ENCODE results near the gene SLMAP. TPM values are rescaled to one million over a fixed set of nuclear protein-coding genes. Genes with fewer than 3 reads are reported as not detected.

Gene SLMAP
- total RNA-seq, 5 donors from 2014 or later (not counting 1 experiment from before 2014, with no cell fraction given), result 57.4 to 78.8 (median 72.3) TPM

DNA sequence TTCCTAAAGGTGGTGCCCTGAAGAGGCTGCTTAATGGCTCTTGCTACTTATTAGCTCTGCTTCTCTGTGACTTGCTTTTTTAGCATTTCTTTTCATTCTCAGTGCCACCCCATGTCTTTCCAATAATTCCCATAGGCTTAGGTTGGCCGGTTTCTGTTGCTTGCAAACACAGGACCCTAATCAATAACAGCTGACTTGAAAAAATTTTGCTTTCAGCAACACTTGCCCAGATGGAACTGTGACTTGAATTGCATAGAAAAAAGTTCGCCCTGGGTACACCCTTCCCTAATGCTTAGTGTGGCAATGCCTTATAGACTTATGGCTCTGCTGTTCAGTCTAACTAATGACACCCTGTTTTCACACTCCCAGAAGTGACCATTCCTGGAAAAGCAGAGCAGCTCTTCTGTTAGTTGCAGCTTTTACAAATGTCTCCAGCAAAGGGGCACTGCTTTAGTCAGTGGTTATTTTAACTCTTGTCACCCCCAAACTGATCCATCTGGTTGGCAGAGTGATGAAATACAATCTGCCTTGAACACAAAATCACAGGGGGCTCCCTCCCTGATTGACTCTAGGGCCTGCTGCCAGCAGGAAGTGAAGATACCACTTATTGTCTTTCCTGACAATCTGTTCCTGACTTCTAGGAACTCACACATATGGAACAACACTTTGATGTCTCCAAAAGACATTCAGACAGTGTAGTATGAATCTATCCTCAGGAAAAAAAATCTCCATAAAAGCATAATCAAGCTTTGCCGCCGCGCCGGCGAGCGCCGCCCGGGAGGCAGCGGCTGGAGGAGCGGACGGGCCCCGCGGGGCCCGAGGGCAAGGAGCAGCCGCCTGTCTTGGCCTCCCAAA is 9.7 kb upstream of the SLMAP start:
- ChIA-PET CTCF (no interaction called here), POLR2A (interaction anchor here (0.5 to 0.6 kb wide), 3 partner anchors 22 to 226 kb away, joined by 3 to 6 read pairs (median 5); no protein-coding TSS in a partner anchor)
- H3K27ac Mint-ChIP-seq, result no peak overlapping the region
- no peak overlapping the region for H3K4me3 ChIP-seq (ENCODE audit: control insufficient read depth in 1 of 2, extremely low read depth in 1 of 2, low read length in 1 of 2)
- no peaks in the 10 kb centered on the region for H3K9me3 Mint-ChIP-seq
- DNase-seq, result no peak
- H3K4me1 Mint-ChIP-seq, result no peaks in the 10 kb centered on the region
- H3K27ac ChIP-seq (ENCODE audit: low read length), result no peak overlapping the region
- no peaks in the 10 kb centered on the region for H3K27me3 ChIP-seq (replicated peaks in 1 of 2; ENCODE audit: control insufficient read depth in 2 of 2, extremely low read depth in 1 of 2, insufficient read depth in 2 of 2, low read length in 1 of 2)
- no peaks in the 10 kb centered on the region for H3K27me3 Mint-ChIP-seq
- H3K36me3 ChIP-seq (ENCODE audit: control insufficient read depth in 2 of 2, extremely low read depth in 1 of 2, insufficient read depth in 1 of 2, low read length in 1 of 2), result no peaks in the 10 kb centered on the region
- H3K9me3 ChIP-seq, result no peaks in the 10 kb centered on the region
- no peaks in the 10 kb centered on the region for H3K4me1 ChIP-seq (ENCODE audit: control insufficient read depth in 1 of 2, extremely low read depth in 1 of 2, insufficient read depth in 2 of 2, low read length in 2 of 2)
- H3K4me3 Mint-ChIP-seq, result no peak overlapping the region
- H3K36me3 Mint-ChIP-seq, result no peaks in the 10 kb centered on the region
- no peak for ATAC-seq (replicated peaks in 1 of 4)
- WGBS (ENCODE audit: insufficient coverage), result 100% methylated on average over 1 of the region's 17 CpGs

DNA sequence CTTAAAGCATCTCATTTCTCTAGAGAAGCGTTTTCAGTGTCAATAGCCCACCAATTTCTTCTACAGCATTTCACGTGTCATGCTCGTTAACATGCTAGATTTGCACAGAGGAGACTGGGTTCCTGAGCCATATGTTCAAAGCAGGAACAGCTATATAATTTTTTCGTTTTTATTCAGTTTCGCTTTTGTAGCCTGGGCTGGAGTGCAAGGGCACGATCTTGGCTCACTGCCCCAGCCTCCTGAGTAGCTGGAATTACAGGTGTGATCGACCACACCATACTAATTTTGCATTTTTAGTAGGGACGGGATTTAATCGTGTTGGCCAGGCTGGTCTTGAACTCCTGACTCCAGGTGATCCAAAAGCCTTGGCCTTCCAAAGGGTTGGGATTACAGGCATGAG is 6.6 kb upstream of the SLMAP start:
- no peaks in the 10 kb centered on the region for H3K27me3 Mint-ChIP-seq
- H3K4me1 Mint-ChIP-seq, result no peaks in the 10 kb centered on the region

DNA sequence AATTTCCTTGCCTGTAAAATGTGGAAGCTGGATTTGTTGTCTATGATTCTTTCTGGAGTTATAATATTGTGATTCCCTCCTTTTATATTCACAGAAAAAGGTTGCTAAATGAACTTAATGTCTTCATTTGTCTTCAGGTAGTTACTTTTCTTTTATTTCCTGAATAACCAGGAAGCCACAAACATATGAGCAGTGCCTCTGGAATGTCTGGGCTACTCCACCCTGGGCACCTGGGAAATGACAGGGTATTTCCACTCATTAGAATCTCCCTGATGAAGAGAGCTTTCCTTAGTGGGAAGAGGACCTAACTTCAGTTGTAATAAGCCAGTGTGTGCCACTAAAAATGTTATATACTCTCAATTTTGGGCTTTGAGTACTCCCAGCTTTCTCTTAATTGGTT is 3.8 kb upstream of the SLMAP start:
- peaks cover 8 to 11% (median 9%) of the 10 kb centered on the region in 3 donors for H3K4me1 Mint-ChIP-seq
- H3K27ac Mint-ChIP-seq, result no peak overlapping the region
- H3K4me3 Mint-ChIP-seq, result no peak overlapping the region
- no peak overlapping the region for H3K4me3 ChIP-seq (ENCODE audit: control insufficient read depth in 1 of 2, extremely low read depth in 1 of 2, low read length in 1 of 2)
- no peaks in the 10 kb centered on the region for H3K9me3 ChIP-seq
- H3K27me3 ChIP-seq (replicated peaks in 1 of 2; ENCODE audit: control insufficient read depth in 2 of 2, extremely low read depth in 1 of 2, insufficient read depth in 2 of 2, low read length in 1 of 2), result peaks cover 0 to 3% of the 10 kb centered on the region in 2 experiments
- ChIA-PET POLR2A (no interaction called here), CTCF (interaction anchor here in 1 of 2 donors (0.5 kb wide), 1 partner anchor 97 kb away, joined by 4 read pairs; no protein-coding TSS in a partner anchor)
- H3K9me3 Mint-ChIP-seq, result no peaks in the 10 kb centered on the region
- DNase-seq, result no peak
- H3K27me3 Mint-ChIP-seq, result no peaks in the 10 kb centered on the region
- peaks cover 2 to 7% of the 10 kb centered on the region in 2 experiments for H3K4me1 ChIP-seq (ENCODE audit: control insufficient read depth in 1 of 2, extremely low read depth in 1 of 2, insufficient read depth in 2 of 2, low read length in 2 of 2)
- peaks cover 7% of the 10 kb centered on the region for H3K36me3 Mint-ChIP-seq
- no peak for ATAC-seq (replicated peaks in 1 of 4)
- no peaks in the 10 kb centered on the region for H3K36me3 ChIP-seq (ENCODE audit: control insufficient read depth in 2 of 2, extremely low read depth in 1 of 2, insufficient read depth in 1 of 2, low read length in 1 of 2)
- H3K27ac ChIP-seq (ENCODE audit: low read length), result no peak overlapping the region

More for the DNA sequence above, 6.6 kb upstream of the SLMAP start:
- ChIA-PET CTCF (no interaction called here), POLR2A (interaction anchor here in 1 of 2 donors (0.6 kb wide), 1 partner anchor 456 kb away, joined by 6 read pairs; no protein-coding TSS in a partner anchor)
- Mint-ChIP-seq H3K36me3 (no peaks in the 10 kb centered on the region), H3K27ac (no peak overlapping the region), H3K4me3 (no peak overlapping the region), H3K9me3 (no peaks in the 10 kb centered on the region)
- Histone ChIP-seq H3K27ac (ENCODE audit: low read length) (no peak overlapping the region), H3K27me3 (replicated peaks in 1 of 2; ENCODE audit: control insufficient read depth in 2 of 2, extremely low read depth in 1 of 2, insufficient read depth in 2 of 2, low read length in 1 of 2) (peaks cover 0 to 3% of the 10 kb centered on the region in 2 experiments), H3K36me3 (ENCODE audit: control insufficient read depth in 2 of 2, extremely low read depth in 1 of 2, insufficient read depth in 1 of 2, low read length in 1 of 2) (no peaks in the 10 kb centered on the region), H3K9me3 (no peaks in the 10 kb centered on the region), H3K4me1 (ENCODE audit: control insufficient read depth in 1 of 2, extremely low read depth in 1 of 2, insufficient read depth in 2 of 2, low read length in 2 of 2) (no peaks in the 10 kb centered on the region), H3K4me3 (ENCODE audit: control insufficient read depth in 1 of 2, extremely low read depth in 1 of 2, low read length in 1 of 2) (no peak overlapping the region)
- DNase-seq (no peak), ATAC-seq (replicated peaks in 1 of 4) (no peak)
- 89% methylated on average over 7 of the region's 9 CpGs for WGBS (ENCODE audit: insufficient coverage)

DNA sequence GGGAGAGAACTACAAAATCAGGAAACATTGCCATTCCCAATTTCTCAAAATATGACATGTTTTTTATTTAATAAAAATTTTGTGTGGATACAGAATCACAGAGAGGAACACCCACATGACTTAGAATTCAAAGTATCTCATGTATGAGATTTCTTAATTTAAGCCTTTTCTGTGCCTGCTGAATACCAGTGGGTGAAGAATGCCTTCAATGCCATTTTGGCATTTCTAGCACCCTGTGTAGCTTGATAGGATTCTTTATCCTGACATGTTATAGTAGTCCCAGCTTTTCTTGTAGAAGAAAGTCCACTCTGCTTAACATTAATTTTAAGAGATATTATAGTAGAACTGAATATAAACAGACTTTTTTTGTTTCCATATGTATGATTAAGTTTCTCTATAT is 3.1 kb upstream of the SLMAP start:
- peaks cover 0 to 3% of the 10 kb centered on the region in 2 experiments for H3K27me3 ChIP-seq (replicated peaks in 1 of 2; ENCODE audit: control insufficient read depth in 2 of 2, extremely low read depth in 1 of 2, insufficient read depth in 2 of 2, low read length in 1 of 2)
- no peaks in the 10 kb centered on the region for H3K9me3 ChIP-seq
- ATAC-seq (replicated peaks in 1 of 4), result no peak
- Mint-ChIP-seq H3K4me3 (no peak overlapping the region), H3K9me3 (no peaks in the 10 kb centered on the region), H3K27me3 (no peaks in the 10 kb centered on the region), H3K27ac (no peak overlapping the region), H3K4me1 (peaks cover 15 to 18% (median 16%) of the 10 kb centered on the region in 3 donors), H3K36me3 (peaks cover 8% of the 10 kb centered on the region)
- no peaks in the 10 kb centered on the region for H3K36me3 ChIP-seq (ENCODE audit: control insufficient read depth in 2 of 2, extremely low read depth in 1 of 2, insufficient read depth in 1 of 2, low read length in 1 of 2)
- no peak overlapping the region for H3K4me3 ChIP-seq (ENCODE audit: control insufficient read depth in 1 of 2, extremely low read depth in 1 of 2, low read length in 1 of 2)
- H3K4me1 ChIP-seq (ENCODE audit: control insufficient read depth in 1 of 2, extremely low read depth in 1 of 2, insufficient read depth in 2 of 2, low read length in 2 of 2), result peaks cover 9 to 14% of the 10 kb centered on the region in 2 experiments
- POLR2A ChIA-PET, result no interaction called here
- H3K27ac ChIP-seq (ENCODE audit: low read length), result no peak overlapping the region
- CTCF ChIA-PET, result interaction anchor here in 1 of 2 donors (0.5 kb wide), 1 partner anchor 98 kb away, joined by 4 read pairs; no protein-coding TSS in a partner anchor
- no peak for DNase-seq

DNA sequence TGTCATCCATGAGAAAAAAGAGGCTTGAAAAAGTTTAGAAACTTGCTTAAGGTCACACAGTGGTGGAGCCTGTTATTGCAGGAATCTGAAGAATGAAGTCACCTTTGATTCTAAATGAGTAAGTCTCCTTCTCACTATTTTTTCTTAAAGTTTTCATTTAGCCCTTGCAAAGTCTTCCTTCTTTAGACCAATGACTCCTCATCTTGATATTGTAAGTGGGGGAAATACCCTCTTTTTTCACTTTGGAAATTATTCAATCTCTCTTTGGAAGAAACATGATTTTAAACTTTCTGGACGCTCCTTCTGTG is 787 bp upstream of the SLMAP start:
- Histone ChIP-seq H3K9me3 (no peaks in the 10 kb centered on the region), H3K4me3 (ENCODE audit: control insufficient read depth in 1 of 2, extremely low read depth in 1 of 2, low read length in 1 of 2) (peak overlapping the region; percentile 87 to 94), H3K27me3 (replicated peaks in 1 of 2; ENCODE audit: control insufficient read depth in 2 of 2, extremely low read depth in 1 of 2, insufficient read depth in 2 of 2, low read length in 1 of 2) (peaks cover 0 to 3% of the 10 kb centered on the region in 2 experiments), H3K36me3 (ENCODE audit: control insufficient read depth in 2 of 2, extremely low read depth in 1 of 2, insufficient read depth in 1 of 2, low read length in 1 of 2) (peaks cover 0 to 5% of the 10 kb centered on the region in 2 donors), H3K27ac (ENCODE audit: low read length) (peak overlapping the region; percentile 75), H3K4me1 (ENCODE audit: control insufficient read depth in 1 of 2, extremely low read depth in 1 of 2, insufficient read depth in 2 of 2, low read length in 2 of 2) (peaks cover 18 to 24% of the 10 kb centered on the region in 2 experiments)
- Mint-ChIP-seq H3K27ac (peak overlapping the region; percentile 88 to 93), H3K9me3 (no peaks in the 10 kb centered on the region), H3K27me3 (no peaks in the 10 kb centered on the region), H3K4me3 (peak overlapping the region; percentile 94 to 98 (median 95)), H3K4me1 (peaks cover 38 to 40% (median 39%) of the 10 kb centered on the region in 3 donors), H3K36me3 (peaks cover 8% of the 10 kb centered on the region)
- ChIA-PET POLR2A (interaction anchor here (0.6 to 1.6 kb wide), 9 partner anchors 31 to 200 kb away, joined by 3 to 10 read pairs (median 5); partner anchors contain the start of genes ARF4 (in 1 of the 2) and PDE12 (in 1 of the 2)), CTCF (interaction anchor here (0.7 to 1.4 kb wide), 6 partner anchors 13 to 967 kb away, joined by 3 to 6 read pairs (median 3); partner anchors contain the start of genes HTD2 (in 1 of the 2) and RPP14 (in 1 of the 2))
- ATAC-seq (replicated peaks in 1 of 4) (no peak), DNase-seq (peak in 5 of 35 experiments; percentile 4 to 53 (median 9))
- no CpG with 5 or more reads among the region's 1 CpG for WGBS (ENCODE audit: insufficient coverage)

DNA sequence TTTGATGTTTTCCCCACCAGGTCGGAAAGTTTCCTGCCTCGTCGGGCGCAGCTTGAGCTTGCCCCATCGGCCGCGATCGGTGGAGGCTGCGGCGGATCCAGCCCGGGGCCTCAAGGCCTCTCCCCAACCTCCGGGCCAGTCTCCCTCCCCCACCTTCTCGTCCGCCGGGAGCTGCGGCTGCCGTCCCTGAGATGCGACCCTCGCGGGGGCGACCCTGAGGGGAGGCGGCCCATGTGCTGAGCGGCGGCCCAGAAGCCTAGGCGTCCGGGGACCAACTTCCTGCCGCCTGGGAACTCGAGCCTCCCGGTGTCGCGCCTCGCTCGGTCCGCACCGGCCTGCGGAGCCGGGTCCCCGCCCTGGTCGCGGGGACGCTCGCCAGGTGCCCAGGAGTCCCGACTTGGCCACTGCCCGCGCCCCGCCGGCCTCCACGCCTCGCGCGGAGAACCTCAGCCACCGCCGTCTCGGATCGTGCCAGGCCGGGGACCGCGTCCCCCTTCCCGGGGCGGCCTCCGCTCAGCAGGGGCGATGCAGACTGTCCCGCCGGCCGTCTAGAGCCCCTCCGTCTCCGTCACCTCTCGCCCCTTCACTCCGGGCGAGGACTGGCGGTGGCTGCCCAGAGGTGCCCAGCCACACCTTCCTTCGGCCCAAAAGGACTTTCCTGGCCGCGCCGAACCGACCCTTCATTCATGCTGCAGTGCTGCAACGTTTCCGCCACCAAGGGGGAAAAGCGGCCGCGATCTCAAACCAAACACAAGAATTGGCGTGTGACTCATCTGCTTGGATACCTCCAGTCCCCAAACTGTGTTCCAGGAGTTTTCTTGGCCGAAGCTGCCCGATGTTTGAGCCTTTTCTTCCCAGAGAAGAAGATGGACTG is 656 bp downstream of the SLMAP start:
- peaks cover 8% of the 10 kb centered on the region for H3K36me3 Mint-ChIP-seq
- H3K27me3 Mint-ChIP-seq, result no peaks in the 10 kb centered on the region
- H3K4me3 Mint-ChIP-seq, result peak overlapping the region; percentile 94 to 98 (median 95)
- Histone ChIP-seq H3K27ac (ENCODE audit: low read length) (peak overlapping the region; percentile 75), H3K4me3 (ENCODE audit: control insufficient read depth in 1 of 2, extremely low read depth in 1 of 2, low read length in 1 of 2) (peak overlapping the region; percentile 87 to 94), H3K9me3 (no peaks in the 10 kb centered on the region), H3K4me1 (ENCODE audit: control insufficient read depth in 1 of 2, extremely low read depth in 1 of 2, insufficient read depth in 2 of 2, low read length in 2 of 2) (peaks cover 18 to 34% of the 10 kb centered on the region in 2 experiments), H3K27me3 (replicated peaks in 1 of 2; ENCODE audit: control insufficient read depth in 2 of 2, extremely low read depth in 1 of 2, insufficient read depth in 2 of 2, low read length in 1 of 2) (peaks cover 0 to under 1% of the 10 kb centered on the region in 2 experiments), H3K36me3 (ENCODE audit: control insufficient read depth in 2 of 2, extremely low read depth in 1 of 2, insufficient read depth in 1 of 2, low read length in 1 of 2) (peaks cover 0 to 8% of the 10 kb centered on the region in 2 donors)
- ChIA-PET POLR2A (interaction anchor here (0.7 to 1.6 kb wide), 7 partner anchors 64 to 201 kb away, joined by 3 to 6 read pairs (median 5); partner anchors contain the start of genes ARF4 (in 1 of the 2) and PDE12 (in 1 of the 2)), CTCF (interaction anchor here (0.5 to 1.4 kb wide), 3 partner anchors 43 to 159 kb away, joined by 3 to 6 read pairs (median 4); no protein-coding TSS in a partner anchor)
- peak; percentile 6 to 43 (median 22) for ATAC-seq (replicated peaks in 1 of 4)
- DNase-seq, result peak in 19 of 35 experiments; percentile 2 to 40 (median 15)
- peaks cover 47 to 50% (median 47%) of the 10 kb centered on the region in 3 donors for H3K4me1 Mint-ChIP-seq
- peak overlapping the region; percentile 81 to 88 for H3K27ac Mint-ChIP-seq
- no peaks in the 10 kb centered on the region for H3K9me3 Mint-ChIP-seq
- WGBS (ENCODE audit: insufficient coverage), result under 1% methylated on average over 82 of the region's 84 CpGs

All from T-cell (primary cell).